NCI-H2196 treated with DMSO at 0.1 percent for 48 hours (cell line): ENCODE measurements around the gene CCDC148.
A peak's percentile ranks its signal among the peaks of the same experiment; 100 is the strongest.
"Not testable (repeated sequence)": the region's sequence is repeated elsewhere in the genome, so short reads cannot be mapped to it uniquely, and the experiment has no call there.

Experiments used
- DNase-seq: peaks from one replicate; lab custom pipeline; 2025; ENCODE audit not compliant: unreplicated experiment; lab: John Stamatoyannopoulos, UW

Gene CCDC148

DNA sequence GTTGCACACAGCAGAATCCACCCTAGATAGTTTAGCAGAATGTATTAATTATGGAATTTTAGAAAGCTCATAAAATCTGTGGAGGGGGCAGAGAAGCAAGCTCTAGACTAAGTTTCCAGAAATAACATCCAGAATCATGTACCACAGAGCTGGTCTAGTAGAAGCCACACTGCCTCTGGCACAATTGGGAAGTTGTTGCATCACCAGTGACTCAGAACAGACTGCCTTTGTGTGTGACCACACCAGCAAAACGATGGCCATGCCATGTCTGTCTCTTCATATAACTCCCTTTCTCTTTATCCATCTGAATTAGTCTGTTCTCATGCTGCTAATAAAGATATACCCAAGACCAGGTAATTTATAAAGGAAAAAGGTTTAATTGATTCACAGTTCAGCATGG lies 158.9 kb downstream of the CCDC148 start:
- no peak for DNase-seq

DNA sequence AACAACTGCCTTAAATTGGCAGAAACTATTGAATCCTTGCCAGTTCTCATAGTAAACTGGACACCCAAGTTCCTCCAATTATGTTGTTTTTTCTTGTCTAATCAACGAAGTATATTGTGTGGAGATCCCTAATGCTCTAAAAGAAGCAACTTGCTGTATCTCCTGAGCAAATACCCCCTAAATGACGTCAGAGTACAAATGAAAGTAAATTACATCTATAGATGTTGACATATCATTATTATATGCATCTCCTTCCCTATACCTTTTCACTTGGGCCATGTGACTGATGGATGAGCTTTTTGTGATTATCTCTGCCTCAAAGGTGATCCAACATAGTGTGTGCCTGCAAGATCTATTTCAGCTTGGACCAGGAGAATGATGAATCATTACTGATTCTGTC lies 159.4 kb downstream of the CCDC148 start:
- no peak for DNase-seq

GRCh38 chr2:158293722-158294121 lies 162.8 kb downstream of the CCDC148 start:
- DNase-seq: no peak

DNA sequence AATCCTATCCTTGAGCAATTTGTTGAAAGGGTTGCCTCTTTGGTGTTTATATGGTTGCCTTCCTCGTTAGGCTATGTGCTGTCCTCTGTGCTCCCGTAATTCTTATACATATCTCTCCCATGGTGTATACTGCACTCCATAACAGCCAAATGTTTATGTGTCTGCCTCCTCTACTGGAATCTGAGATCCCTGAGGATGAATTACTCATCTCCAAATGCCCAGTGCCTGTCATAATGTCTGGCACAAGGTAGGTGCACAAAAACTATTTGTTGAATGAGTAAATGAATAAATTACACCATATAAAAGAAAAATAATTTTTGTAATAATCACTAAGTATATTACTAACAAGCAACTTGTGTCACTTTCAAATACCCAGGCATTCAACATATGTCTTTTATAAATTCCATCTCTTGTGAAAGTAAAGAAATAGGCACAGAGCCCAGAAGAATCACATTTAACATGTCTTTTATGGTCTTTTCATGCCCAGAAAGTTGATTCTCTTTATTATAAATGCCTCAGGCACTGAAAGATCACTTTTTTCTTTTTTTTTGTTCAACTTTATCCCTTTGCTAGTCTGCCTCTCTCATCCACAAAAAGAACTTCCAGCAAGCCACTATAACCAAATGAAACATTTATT lies 164.9 kb downstream of the CCDC148 start:
- DNase-seq: no peak

DNA sequence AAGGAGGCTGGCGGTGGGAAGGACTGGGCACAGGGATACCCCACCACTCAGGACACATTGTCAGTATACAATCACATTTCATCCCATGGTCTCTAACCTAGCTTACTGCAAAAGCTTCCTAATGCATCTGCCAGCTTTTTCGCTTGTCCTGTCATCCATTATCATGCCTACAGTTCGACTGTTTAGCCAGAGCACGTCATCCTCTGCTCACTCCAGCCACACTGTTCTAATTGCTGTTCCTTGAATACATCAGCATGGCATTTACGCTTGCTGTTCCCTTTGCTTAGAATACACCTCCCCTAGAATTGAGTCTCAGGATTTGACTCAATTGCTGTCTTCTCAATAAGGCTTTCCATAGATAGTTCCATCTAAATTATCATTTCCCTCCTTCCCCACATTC lies 166.3 kb downstream of the CCDC148 start:
- no peak for DNase-seq

GRCh38 chr2:158276619-158277471 lies 179.7 kb downstream of the CCDC148 start:
- DNase-seq: no peak

DNA sequence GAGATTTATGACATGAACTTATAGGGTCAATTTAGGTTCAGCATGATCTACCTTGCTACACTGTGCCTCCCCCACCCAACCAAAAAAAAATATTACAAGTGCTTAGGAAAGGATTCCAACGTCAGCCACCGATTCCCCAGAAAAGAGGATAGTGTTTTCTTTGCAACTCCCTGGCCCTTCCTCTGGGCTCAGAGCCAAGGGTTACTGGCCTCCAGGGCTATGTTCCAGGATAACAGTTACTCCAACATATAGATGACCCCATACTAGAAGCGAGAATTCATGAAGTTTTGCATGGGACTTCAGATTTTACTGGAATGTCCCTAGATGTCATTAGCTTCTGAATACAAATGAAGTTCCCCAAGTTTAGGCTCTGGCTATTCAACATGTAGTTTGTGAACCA lies 182.8 kb downstream of the CCDC148 start:
- no peak for DNase-seq

DNA sequence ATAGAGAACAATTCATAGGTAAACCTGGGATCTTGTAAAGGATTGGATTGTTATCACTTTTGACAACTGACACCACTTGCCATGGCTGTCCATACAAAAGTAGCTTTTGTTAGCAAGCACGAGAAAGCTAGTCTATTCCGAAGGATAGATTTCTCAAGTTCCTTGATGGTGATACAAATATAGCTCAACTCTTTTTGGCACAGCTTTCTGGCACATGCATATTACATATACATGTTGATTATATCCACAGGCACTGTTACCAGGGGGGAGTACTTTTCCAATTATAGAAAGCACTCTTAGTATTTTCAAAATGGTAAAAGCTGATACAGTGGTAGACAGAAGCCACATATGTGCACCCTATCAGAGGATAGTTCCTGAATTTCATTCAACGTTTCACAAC lies 186.0 kb downstream of the CCDC148 start:
- no peak for DNase-seq

- DNase-seq: peak; percentile 22
Observed at GRCh38 chr2:158269143-158269542, 187.4 kb downstream of the CCDC148 start.

DNA sequence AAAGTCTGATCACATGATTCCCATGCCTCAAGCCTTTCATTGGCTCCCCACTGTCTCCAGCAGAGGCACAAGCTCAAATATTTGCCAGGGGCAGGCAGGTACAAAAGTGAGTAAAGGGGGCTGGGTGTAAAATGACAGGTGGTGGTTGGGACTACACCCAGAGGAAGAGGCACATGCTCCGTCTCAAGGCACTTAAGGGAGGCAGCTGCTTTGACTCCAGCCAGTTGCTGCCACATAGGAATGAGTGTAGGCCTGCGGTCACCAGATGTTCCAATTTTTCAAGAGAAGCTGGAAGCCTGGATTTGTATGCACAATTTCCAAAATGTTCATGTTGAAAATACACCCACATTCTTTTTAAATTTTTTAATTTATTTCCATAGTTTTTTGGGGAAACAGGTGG lies 190.4 kb downstream of the CCDC148 start:
- DNase-seq: no peak

- no peak for DNase-seq
Observed at GRCh38 chr2:158255257-158255656, 201.3 kb downstream of the CCDC148 start.

DNA sequence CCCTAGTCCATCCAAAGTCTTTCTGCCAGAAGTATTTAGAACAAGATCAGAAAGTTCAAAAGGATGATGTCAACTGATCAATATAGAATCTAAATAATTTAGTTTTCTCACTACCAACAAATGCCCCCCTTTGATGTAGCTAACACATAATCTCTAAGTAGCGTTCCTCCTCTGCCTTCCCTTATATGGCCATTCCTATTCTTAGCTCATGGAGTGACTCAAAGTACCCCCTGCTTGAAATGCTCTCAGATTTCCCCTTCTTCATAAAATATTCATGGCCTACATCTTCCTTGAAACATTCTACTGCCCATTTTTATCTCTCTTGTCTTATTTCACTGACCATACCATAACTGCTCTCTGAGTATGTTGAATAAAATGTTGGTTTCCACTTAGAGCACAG lies 203.4 kb downstream of the CCDC148 start:
- DNase-seq: no peak

- DNase-seq: no peak
Observed at GRCh38 chr2:158251356-158251755, 205.2 kb downstream of the CCDC148 start.

GRCh38 chr2:158243392-158243791 lies 213.2 kb downstream of the CCDC148 start:
- no peak for DNase-seq

DNA sequence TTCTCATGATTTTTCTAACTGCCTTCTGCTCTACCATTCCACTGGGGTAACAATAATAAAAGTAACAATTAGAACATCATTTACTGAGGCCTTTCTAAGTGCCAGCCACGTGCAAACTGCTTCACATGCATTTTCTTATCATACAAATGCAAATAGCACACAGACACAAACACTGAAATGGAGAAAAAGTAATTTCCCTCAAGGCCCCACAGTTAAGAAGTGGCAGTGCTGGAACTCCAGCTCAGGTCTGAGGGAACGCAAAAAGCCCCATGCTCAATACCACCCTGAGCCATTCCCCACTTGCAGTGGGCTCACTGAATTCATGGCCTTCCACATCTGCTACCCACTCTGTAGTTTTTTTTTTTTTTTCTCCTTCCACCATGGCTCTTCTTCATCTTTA lies 214.3 kb downstream of the CCDC148 start:
- DNase-seq: no peak

GRCh38 chr2:158240975-158241374 lies 215.6 kb downstream of the CCDC148 start:
- DNase-seq: no peak

DNA sequence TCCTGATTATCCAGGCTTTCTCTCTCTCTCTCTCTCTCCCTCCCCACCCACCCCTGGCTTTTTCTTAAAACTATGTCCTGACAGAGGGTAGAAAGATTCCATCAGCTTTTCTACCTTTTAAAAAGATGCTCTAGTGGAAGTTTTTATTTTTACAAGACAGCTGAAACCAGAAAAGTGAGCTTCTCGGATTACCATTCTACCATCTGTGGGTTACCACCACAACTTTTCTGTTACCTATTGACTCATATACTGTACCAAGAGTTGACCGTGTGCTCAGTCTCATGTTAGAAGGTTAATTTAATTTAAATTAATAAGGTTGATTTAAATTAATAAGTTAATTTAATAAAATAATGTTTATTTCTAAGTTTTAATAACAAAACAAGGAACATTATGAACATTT lies 217.3 kb downstream of the CCDC148 start:
- no peak for DNase-seq

GRCh38 chr2:158234497-158234896 lies 222.1 kb downstream of the CCDC148 start:
- no peak for DNase-seq

- DNase-seq: no peak
Observed at GRCh38 chr2:158232476-158232875, 224.1 kb downstream of the CCDC148 start.

DNA sequence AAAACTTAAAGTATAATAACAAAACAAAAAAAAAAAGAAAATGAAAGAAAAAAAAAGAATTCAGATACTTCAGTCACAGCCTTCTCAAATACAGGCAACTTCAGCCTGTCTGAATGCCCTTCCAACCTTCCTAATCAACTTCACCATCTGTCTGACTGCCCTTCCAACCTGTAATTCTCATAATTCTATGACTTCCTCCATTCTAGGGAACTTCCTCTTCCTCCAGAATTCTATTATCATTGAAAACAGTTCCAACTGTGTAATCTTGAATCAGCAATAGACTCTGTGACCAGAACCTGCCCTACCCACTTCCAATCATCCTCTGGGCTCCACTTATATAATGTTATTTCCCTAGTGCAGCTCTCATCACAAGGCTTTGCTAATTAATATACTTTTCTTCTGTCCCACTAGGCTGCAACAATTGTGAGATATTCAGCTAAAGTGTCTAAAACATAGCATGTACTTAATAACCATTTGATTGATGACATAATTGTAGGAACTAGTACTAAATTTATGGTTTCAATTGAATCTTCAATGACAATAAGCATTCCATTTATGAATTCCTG lies 227.5 kb downstream of the CCDC148 start:
- DNase-seq: no peak

- not testable (repeated sequence) for DNase-seq
Observed at GRCh38 chr2:158223066-158223465, 233.5 kb downstream of the CCDC148 start.
